Stimulated activated CD4-positive, alpha-beta T cell treated with anti-CD3 and anti-CD28 coated beads, Interleukin-12 subunit alpha, Interleukin-12 subunit beta, amount 100 ng/mL, for 48 hours (primary cell): ENCODE results near the gene ANKRD34B.

ENCODE experiments used
- DNase-seq, 3 donors: peaks; one replicate each; pipeline ENCODE4 v3.0.0-alpha.2; 2020; ENCODE audit warnings: low read depth in 2 of 3, low spot score in 1 of 3

The ANKRD34B gene

DNA sequence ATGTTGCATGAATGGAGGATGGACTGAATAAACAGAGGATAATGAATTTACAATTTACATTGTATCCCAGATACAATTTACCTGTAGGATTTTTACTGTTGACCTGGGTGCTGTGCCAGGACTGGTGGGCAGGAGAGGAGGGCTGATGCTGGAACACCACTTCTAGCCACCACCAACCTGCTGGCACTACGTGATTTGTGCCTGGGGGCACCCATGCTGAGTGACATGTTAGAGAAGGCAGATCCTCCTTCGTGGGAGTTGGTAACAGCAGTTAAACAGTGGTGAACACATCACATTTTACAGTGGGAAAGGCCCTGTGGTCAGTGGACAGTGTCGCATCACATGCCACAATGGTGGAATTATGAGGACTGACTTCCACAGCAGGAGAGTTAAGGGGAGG, 3.0 kb upstream of the ANKRD34B start:
- no peak for DNase-seq

DNA sequence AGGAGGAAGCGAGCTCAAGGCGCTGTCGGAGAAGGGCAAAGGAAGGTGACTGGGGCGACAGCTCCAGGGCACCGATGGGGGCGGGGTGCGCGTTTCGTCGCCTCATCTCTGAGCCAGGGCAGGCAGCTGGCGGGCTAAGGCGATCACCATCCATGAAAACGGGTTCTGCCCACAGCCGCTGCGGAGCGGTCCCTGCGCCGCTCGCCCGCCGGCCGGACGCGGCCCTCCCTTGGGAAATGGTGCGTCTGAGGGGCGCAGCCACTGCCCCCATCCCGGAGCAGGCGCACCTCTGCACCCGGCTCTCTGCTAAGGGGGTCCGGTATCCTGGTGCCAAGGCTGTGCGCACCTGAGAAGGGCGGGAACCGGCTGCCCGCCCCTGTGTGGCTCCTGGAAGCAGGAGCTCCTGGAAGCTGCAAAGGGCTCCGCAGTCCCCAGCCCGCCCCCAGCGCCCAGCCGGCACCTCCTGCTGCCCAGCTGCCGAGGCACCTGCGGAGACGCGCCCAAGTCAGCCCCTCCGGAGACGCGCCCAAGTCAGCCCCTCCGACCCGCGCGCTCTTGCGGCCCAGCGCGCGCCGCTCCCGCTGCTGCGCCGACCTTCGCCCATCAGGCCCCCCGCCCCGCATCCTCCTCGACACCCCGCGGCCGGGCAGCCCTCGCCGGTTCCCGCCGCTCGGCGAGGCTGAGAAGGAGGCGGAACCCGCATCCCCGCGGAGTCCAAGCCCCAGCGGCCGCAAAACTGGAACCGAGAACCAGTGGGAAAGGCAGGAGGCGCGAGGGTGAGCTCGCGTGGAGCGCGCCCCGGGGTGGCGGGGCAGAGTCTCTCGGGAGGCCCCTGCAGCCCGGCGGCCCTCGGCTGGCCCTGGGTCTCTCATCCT, 757 bp downstream of the ANKRD34B start:
- DNase-seq: no peak

- no peak for DNase-seq
These were observed 1.8 kb downstream of the ANKRD34B start for GRCh38 chr5:80568251-80568650.

GRCh38 chr5:80566711-80567259, 3.3 kb downstream of the ANKRD34B start:
- no peak for DNase-seq

DNA sequence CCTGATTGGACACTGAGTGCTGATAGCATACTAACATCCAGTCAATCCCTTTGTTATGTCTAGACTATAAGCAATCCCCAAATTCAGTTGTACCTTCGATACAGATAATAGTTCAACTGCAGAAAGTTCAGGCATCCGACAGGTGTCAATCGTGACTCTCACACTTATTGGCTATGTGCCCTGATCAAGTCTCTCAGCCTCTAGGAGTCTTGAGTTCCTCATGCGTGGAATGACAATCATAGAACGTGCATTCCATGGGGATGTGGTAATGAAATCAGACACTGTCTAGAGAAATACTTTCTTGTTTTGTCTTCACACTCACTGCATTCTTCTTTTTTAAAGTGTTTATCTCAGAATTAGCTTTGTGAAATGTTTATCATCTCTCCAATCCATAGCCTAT, 4.8 kb downstream of the ANKRD34B start:
- no peak for DNase-seq

DNA sequence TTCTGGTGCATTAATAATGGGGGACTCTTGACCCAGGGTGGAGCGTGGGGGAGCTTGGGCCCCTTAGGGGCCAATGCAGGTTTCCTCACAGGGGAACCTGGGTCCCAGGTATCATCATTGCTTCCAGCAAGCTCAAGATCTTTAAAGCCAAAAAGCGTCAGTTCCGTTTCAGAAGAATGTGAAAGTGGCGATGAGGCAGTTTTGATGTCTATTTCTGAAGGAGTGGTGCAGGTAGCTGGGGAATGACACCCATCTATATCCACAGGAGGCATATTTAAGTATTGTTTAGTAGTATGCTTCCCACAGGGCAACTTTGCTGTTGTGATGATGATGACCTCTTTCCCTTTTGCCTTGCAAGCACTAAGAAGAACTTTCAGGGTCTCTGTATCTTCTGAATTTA, 10.8 kb downstream of the ANKRD34B start:
- DNase-seq: no peak

DNA sequence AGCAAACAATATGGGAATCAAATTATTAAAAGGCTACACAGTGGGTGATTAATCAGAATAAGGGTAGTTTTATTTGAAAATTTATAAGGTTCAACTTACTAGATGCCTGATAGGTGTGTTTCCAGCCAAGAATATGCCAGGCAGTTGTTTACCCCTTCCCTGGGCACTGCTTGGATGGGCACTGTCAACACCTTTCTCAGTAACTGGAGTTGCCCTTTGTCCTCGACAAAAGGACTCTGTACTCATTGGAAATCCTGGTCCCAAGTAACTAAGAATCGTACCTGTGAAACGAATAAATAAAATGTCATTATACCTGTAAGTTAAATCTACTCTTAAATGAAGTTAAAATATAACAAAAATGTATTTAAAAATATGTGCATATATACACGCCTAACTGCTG, 15.0 kb downstream of the ANKRD34B start:
- no peak for DNase-seq

GRCh38 chr5:80554646-80555045, 15.4 kb downstream of the ANKRD34B start:
- no peak for DNase-seq

DNA sequence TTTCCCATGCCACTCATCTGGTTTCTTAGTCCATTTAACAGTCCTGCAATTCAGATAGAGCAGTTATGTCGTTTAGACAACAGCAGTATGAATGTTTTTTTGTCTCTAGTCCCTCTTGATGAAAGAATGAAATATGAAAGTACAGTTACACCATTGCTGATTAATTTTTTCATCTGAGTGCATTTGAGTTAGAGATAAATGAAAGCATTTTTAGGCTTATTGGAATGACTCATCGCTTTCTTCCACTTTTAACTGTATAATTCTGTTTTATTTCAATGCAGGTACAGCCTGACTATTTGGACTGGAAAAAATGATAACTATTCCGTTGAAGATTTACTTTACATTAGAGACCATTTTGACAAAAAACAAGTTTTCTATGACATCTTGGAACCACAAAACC, 28.7 kb downstream of the ANKRD34B start:
- no peak for DNase-seq

DNA sequence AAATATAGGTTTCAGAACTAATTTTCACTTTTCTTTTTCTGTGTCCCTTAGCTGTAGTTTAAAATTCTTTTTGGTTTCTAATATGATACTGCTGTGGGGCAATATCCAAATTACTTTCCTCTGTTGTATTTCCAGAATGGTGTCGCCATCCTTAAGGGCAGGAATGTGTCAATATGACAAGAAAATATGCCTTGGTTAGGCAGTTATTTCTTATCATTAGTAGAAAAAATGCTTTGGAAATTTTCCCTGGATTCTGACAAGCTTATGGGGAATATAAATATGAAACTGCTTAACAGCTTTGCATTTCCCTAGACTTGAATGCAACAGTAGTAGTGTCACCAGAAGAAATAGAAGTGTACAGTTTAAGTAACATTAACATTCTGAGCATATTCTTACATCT, 29.4 kb downstream of the ANKRD34B start:
- no peak for DNase-seq

GRCh38 chr5:80516826-80517225, 53.3 kb downstream of the ANKRD34B start:
- DNase-seq: peak in 2 of 3 donors; percentile 3 to 21

DNA sequence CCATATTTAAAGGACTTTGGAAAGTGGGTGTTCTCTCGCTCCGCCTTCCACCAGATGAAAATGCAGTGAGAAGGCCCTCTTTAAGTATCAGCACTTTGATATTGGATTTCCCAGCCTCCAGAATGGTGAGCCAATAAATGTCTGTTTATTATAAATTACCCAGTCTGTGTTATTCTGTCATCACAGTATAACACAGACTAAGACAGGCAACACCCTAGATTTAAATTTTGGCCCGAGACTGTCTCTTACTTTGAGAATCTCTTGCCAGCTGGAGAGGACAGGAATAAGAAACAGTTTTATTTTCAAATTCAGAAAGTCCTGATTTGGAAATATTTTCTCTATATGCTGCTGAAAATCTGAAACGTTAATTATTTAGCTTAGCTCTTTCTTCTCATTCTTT, 60.7 kb downstream of the ANKRD34B start:
- no peak for DNase-seq

DNA sequence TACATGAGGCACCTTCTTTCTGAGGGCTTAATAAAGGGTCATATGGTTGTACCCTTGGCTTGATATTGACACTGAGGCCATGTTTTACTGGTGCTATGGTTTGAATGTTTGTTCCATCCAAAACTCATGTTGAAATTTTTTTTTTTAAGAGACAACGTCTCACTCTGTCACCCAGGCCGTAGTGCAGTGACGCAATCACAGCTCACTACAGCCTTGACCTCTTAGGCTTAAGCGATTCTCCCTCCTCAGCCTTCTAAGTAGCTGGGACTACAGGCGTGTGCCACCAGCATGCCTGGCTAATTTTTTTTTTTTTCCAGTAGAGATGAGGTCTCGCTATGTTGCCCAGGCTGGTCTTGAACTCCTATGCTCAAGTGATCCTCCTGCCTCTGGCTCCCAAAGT, 61.2 kb downstream of the ANKRD34B start:
- no peak for DNase-seq

DNA sequence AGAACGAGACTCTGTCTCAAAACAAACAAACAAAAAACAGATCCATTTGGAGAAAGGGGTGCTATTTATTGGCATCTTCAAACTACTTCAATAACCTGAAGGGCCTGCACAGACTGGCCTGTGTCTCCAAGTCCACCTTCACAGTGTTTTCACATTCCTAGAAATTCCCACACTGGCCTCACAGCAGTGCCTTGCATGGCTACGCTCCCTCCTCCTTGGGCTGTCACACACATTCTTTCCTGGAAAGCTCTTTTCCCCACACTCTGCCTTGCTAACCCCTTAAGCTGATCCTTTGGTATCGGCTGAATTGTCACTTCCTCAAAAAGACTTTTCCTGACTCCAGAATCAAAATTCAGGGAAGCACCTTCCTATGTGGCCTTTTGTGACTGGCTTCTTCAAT, 62.4 kb downstream of the ANKRD34B start:
- DNase-seq: no peak
